Measurements from ENCODE around the gene UNC45A. TPM values are rescaled to one million over a fixed set of nuclear protein-coding genes. Genes with fewer than 3 reads are reported as not detected.

UNC45A gene
- total and polyA plus RNA-seq, 2 of the 13 experiments (the other 11 are each of a cell fraction or from before 2014, with no cell fraction given): 33.8 to 39.7 TPM

DNA sequence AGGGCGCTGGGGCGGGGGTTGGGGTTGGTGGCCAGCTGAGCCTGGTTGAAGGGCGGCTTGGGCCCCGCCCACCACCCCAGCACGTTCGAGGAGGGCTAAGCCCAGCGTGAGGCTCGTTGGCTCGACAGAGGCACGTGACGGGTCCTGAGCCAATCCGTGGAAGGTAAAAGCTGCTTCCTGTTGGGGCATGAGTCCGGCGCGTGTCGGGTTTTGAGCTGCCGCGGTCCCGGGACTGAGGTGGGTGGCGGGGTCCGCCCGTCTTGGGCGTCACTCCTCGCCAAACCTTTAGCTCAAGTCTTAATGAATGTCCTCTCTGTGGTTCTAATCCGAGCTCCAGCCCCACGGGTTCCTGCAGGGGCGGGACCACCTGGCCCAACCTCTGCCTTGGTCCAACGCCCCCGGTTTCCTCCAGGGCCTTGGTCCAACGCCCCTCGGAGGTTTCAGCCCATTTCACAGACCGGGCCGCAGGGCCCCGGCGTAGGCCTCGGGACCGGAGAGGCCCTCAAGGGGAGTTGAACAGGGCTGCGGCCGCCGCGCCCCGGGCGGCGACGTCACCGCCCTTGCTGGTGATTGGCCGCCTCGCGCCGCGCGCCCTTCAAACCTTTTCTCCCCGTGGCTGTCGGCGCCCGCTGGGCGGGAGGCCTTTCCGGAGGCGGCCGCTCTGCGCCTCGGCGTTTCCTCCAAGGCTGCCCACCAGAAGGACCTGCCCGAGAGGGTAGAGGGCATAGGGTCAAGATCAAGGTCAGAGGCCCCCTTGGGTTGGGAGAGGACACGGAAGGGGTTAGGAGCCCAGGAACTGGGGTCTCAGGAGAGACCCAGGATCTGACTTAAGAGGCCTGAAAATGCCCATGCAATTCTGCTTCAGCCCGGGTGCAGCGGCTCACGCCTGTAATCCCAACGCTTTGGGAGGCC is 19.9 kb downstream of the UNC45A start, which contains the start of gene RCCD1 (continued):
- TF ChIP-seq CREM (IDR thresholded peaks at IDR 0.05): no peak
- no peak for TF ChIP-seq CREM (CRISPR knock-in tag; IDR thresholded peaks at IDR 0.05)
- peak; percentile 63; the same call in 1 of the 2 replicates for TF ChIP-seq ZNF772 (CRISPR knock-in tag; IDR thresholded peaks at IDR 0.05)
- peak; percentile 18; the same call in 1 of the 2 replicates for TF ChIP-seq TSC22D2 (CRISPR knock-in tag; IDR thresholded peaks at IDR 0.05; ENCODE audit: borderline replicate concordance)
- TF ChIP-seq ZNF629 (CRISPR knock-in tag; conservative IDR thresholded peaks at IDR 0.05): peak; percentile 98
- TF ChIP-seq MLXIP (CRISPR knock-in tag; IDR thresholded peaks at IDR 0.05; ENCODE audit: borderline replicate concordance): peak; percentile 96
- TF ChIP-seq ZNF20 (CRISPR knock-in tag; IDR thresholded peaks at IDR 0.05): no peak
- TF ChIP-seq SMC3 (IDR thresholded peaks at IDR 0.05; ENCODE audit: low read length): no peak
- no peak for TF ChIP-seq TCF7 (IDR thresholded peaks at IDR 0.05; ENCODE audit: low read depth)
- no peak for TF ChIP-seq ZNF672 (CRISPR knock-in tag; IDR thresholded peaks at IDR 0.05)
- peak; percentile 34 for TF ChIP-seq CBX1 (IDR thresholded peaks at IDR 0.05; ENCODE audit: low read depth)
- no peak for TF ChIP-seq MIXL1 (CRISPR knock-in tag; IDR thresholded peaks at IDR 0.05)
- peak; percentile 61 for TF ChIP-seq ZNF503 (CRISPR knock-in tag; IDR thresholded peaks at IDR 0.05)
- TF ChIP-seq NFAT5 (CRISPR knock-in tag; IDR thresholded peaks at IDR 0.05): peak; percentile 89
- TF ChIP-seq SNRNP70 (IDR thresholded peaks at IDR 0.05; ENCODE audit: low read depth, low read length): no peak
- no peak for TF ChIP-seq ZUFSP (CRISPR knock-in tag; IDR thresholded peaks at IDR 0.05; ENCODE audit: borderline replicate concordance)
- 0 out of 2 replicates have a peak, but pooled peaks have one; percentile 63 for TF ChIP-seq ZNF598 (CRISPR knock-in tag; IDR thresholded peaks at IDR 0.05; ENCODE audit: borderline replicate concordance)
- no peak for TF ChIP-seq TBL1XR1 (IDR thresholded peaks at IDR 0.05; ENCODE audit: borderline replicate concordance, low read length, partially characterized antibody)

Data from HepG2 (cell line).